Upper lobe of right lung (tissue), 1 donor: ENCODE results near the gene MX1. TPM values are rescaled to one million over a fixed set of nuclear protein-coding genes. Genes with fewer than 3 reads are reported as not detected.

ENCODE experiments used
- ATAC-seq: fragments of 200-7000 bp; cut with Tn5 transposase; one replicate; pipeline ENCODE4 v1.9.1; 2020; ENCODE audit warnings: mild to moderate bottlenecking, moderate library complexity
- DNase-seq: peaks from one replicate; pipeline ENCODE4 v3.0.0-alpha.2; 2020
- H3K27ac ChIP-seq: fragments of 200-600 bp; one replicate; pipeline ENCODE4 v1.8.0; 2022
- H3K27me3 ChIP-seq: fragments of 200-600 bp; one replicate; pipeline ENCODE4 v1.8.0; 2022; ENCODE audit warnings: mild to moderate bottlenecking
- H3K36me3 ChIP-seq: fragments of 200-600 bp; one replicate; pipeline ENCODE4 v1.8.0; 2022
- H3K4me1 ChIP-seq: fragments of 200-600 bp; one replicate; pipeline ENCODE4 v1.8.0; 2022
- H3K4me3 ChIP-seq: fragments of 200-600 bp; one replicate; pipeline ENCODE4 v1.8.0; 2022; ENCODE audit warnings: mild to moderate bottlenecking
- H3K9me3 ChIP-seq: fragments of 200-600 bp; one replicate; pipeline ENCODE4 v1.8.0; 2022
- CTCF ChIP-seq: fragments of 200-600 bp; IDR thresholded peaks from one replicate; pipeline ENCODE4 v1.8.0; 2022; ENCODE audit warnings: antibody characterized with exemption
- intact Hi-C: fragments of 100-400 bp; cut with DNase I; formaldehyde crosslinking; loops from one replicate; pipeline ENCODE4 v1.11.0; 2022
- total RNA-seq: library from RNA; stranded (reverse); fragmentation: NEBNext Ultra II Directional; extraction: Animal tissue kit (Norgen Biotek cat#: 25700); gene quantifications from one replicate; pipeline ENCODE4 v1.2.1, GENCODE V29; 2021
- donor health status: DM: no; HTN: yes; CAD: no; lungs with severe emphysema.

The MX1 gene
- total RNA-seq, 1 donor from 2014 or later: 142 TPM

GRCh38 chr21:41429925-41430491 lies 4.0 kb downstream of the MX1 start:
- peaks cover 4% of the 10 kb centered on the region for H3K4me1 ChIP-seq
- no peaks in the 10 kb centered on the region for H3K9me3 ChIP-seq
- H3K27ac ChIP-seq: no peak overlapping the region
- H3K36me3 ChIP-seq: peaks cover 51% of the 10 kb centered on the region
- intact Hi-C loops: no loop called here
- DNase-seq: no peak
- no peaks in the 10 kb centered on the region for H3K27me3 ChIP-seq
- H3K4me3 ChIP-seq: no peak overlapping the region
- ATAC-seq: no peak
- no peak for TF ChIP-seq CTCF

GRCh38 chr21:41431788-41432548 lies 5.9 kb downstream of the MX1 start:
- intact Hi-C loops: no loop called here
- H3K4me3 ChIP-seq: no peak overlapping the region
- no peak overlapping the region for H3K27ac ChIP-seq
- H3K27me3 ChIP-seq: no peaks in the 10 kb centered on the region
- H3K9me3 ChIP-seq: no peaks in the 10 kb centered on the region
- TF ChIP-seq CTCF: no peak
- H3K4me1 ChIP-seq: no peaks in the 10 kb centered on the region
- ATAC-seq (no peak), DNase-seq (no peak)
- H3K36me3 ChIP-seq: peaks cover 70% of the 10 kb centered on the region

GRCh38 chr21:41432562-41433460 lies 6.8 kb downstream of the MX1 start:
- intact Hi-C loops: no loop called here
- no peaks in the 10 kb centered on the region for H3K27me3 ChIP-seq
- H3K27ac ChIP-seq: no peak overlapping the region
- DNase-seq: no peak
- no peaks in the 10 kb centered on the region for H3K4me1 ChIP-seq
- H3K36me3 ChIP-seq: peaks cover 79% of the 10 kb centered on the region
- no peak for ATAC-seq
- H3K4me3 ChIP-seq: no peak overlapping the region
- no peaks in the 10 kb centered on the region for H3K9me3 ChIP-seq
- TF ChIP-seq CTCF: no peak

GRCh38 chr21:41433566-41433965 lies 7.5 kb downstream of the MX1 start:
- Histone ChIP-seq H3K9me3 (no peaks in the 10 kb centered on the region), H3K4me3 (no peak overlapping the region), H3K4me1 (no peaks in the 10 kb centered on the region), H3K27ac (no peak overlapping the region), H3K36me3 (peaks cover 86% of the 10 kb centered on the region), H3K27me3 (no peaks in the 10 kb centered on the region)
- TF ChIP-seq CTCF: no peak
- DNase-seq (no peak), ATAC-seq (no peak)
- intact Hi-C loops: no loop called here

- Histone ChIP-seq H3K4me3 (no peak overlapping the region), H3K4me1 (no peaks in the 10 kb centered on the region), H3K27ac (no peak overlapping the region), H3K36me3 (peaks cover 98% of the 10 kb centered on the region), H3K9me3 (no peaks in the 10 kb centered on the region), H3K27me3 (no peaks in the 10 kb centered on the region)
- intact Hi-C loops: no loop called here
- DNase-seq: no peak
- TF ChIP-seq CTCF: no peak
- ATAC-seq: no peak
Measured at GRCh38 chr21:41435706-41436105, 9.7 kb downstream of the MX1 start.
